Measurements from ENCODE around the gene MYH7. TPM values are rescaled to one million over a fixed set of nuclear protein-coding genes. Genes with fewer than 3 reads are reported as not detected.

The MYH7 gene
- total RNA-seq, 1 experiment from 2014 or later = not detected

GRCh38 chr14:23413681-23414080 is 21.8 kb downstream of the MYH7 start:
- H3K36me3 Mint-ChIP-seq (ENCODE audit: insufficient read depth, unreplicated experiment) = no peaks in the 10 kb centered on the region
- TF ChIP-seq CTCF (IDR thresholded peaks at IDR 0.05; ENCODE audit: unreplicated experiment) = no peak
- no peaks in the 10 kb centered on the region for H3K9me3 Mint-ChIP-seq (ENCODE audit: low read depth, unreplicated experiment)
- no TSS peak for BruUV-seq (replicated peaks)
- intact Hi-C loops (cut with micrococcal nuclease; ENCODE audit: unreplicated experiment) = no loop called here
- no peaks in the 10 kb centered on the region for H3K4me1 Mint-ChIP-seq (ENCODE audit: low read depth, unreplicated experiment)
- no peak overlapping the region for H3K27ac Mint-ChIP-seq (ENCODE audit: unreplicated experiment)
- DNase-seq = no peak
- no peak overlapping the region for H3K4me3 Mint-ChIP-seq (ENCODE audit: low read depth, unreplicated experiment)
- peaks cover 93% of the 10 kb centered on the region for H3K27me3 Mint-ChIP-seq (ENCODE audit: unreplicated experiment)
- CTCF ChIA-PET = interaction anchor here (0.6 kb wide), 1 partner anchor 27 kb away, joined by 4 read pairs; no protein-coding TSS in a partner anchor

- no peak for DNase-seq
- Mint-ChIP-seq H3K4me3 (ENCODE audit: low read depth, unreplicated experiment) (no peak overlapping the region), H3K4me1 (ENCODE audit: low read depth, unreplicated experiment) (no peaks in the 10 kb centered on the region), H3K9me3 (ENCODE audit: low read depth, unreplicated experiment) (no peaks in the 10 kb centered on the region), H3K27me3 (ENCODE audit: unreplicated experiment) (peaks cover 93% of the 10 kb centered on the region), H3K36me3 (ENCODE audit: insufficient read depth, unreplicated experiment) (no peaks in the 10 kb centered on the region), H3K27ac (ENCODE audit: unreplicated experiment) (no peak overlapping the region)
- CTCF ChIA-PET = no interaction called here
- intact Hi-C loops (cut with micrococcal nuclease; ENCODE audit: unreplicated experiment) = no loop called here
- TF ChIP-seq CTCF (IDR thresholded peaks at IDR 0.05; ENCODE audit: unreplicated experiment) = no peak
- no TSS peak for BruUV-seq (replicated peaks)
Observed at GRCh38 chr14:23411563-23412525, 23.6 kb downstream of the MYH7 start.

- H3K27me3 Mint-ChIP-seq (ENCODE audit: unreplicated experiment) = peaks cover 93% of the 10 kb centered on the region
Observed at GRCh38 chr14:23409966-23410635, 25.4 kb downstream of the MYH7 start.

GRCh38 chr14:23409475-23409874 is 26.0 kb downstream of the MYH7 start:
- intact Hi-C loops (cut with micrococcal nuclease; ENCODE audit: unreplicated experiment) = no loop called here

More at GRCh38 chr14:23409966-23410635, 25.4 kb downstream of the MYH7 start:
- no peak for TF ChIP-seq CTCF (IDR thresholded peaks at IDR 0.05; ENCODE audit: unreplicated experiment)
- intact Hi-C loops (cut with micrococcal nuclease; ENCODE audit: unreplicated experiment) = no loop called here
- no peaks in the 10 kb centered on the region for H3K4me1 Mint-ChIP-seq (ENCODE audit: low read depth, unreplicated experiment)
- no peaks in the 10 kb centered on the region for H3K9me3 Mint-ChIP-seq (ENCODE audit: low read depth, unreplicated experiment)
- no peak for DNase-seq
- no peak overlapping the region for H3K27ac Mint-ChIP-seq (ENCODE audit: unreplicated experiment)
- CTCF ChIA-PET = no interaction called here
- no peaks in the 10 kb centered on the region for H3K36me3 Mint-ChIP-seq (ENCODE audit: insufficient read depth, unreplicated experiment)
- no TSS peak for BruUV-seq (replicated peaks)
- no peak overlapping the region for H3K4me3 Mint-ChIP-seq (ENCODE audit: low read depth, unreplicated experiment)

More at GRCh38 chr14:23409475-23409874, 26.0 kb downstream of the MYH7 start:
- CTCF ChIA-PET = no interaction called here
- TF ChIP-seq CTCF (IDR thresholded peaks at IDR 0.05; ENCODE audit: unreplicated experiment) = no peak
- Mint-ChIP-seq H3K36me3 (ENCODE audit: insufficient read depth, unreplicated experiment) (no peaks in the 10 kb centered on the region), H3K27me3 (ENCODE audit: unreplicated experiment) (peaks cover 93% of the 10 kb centered on the region), H3K9me3 (ENCODE audit: low read depth, unreplicated experiment) (no peaks in the 10 kb centered on the region), H3K4me3 (ENCODE audit: low read depth, unreplicated experiment) (no peak overlapping the region), H3K27ac (ENCODE audit: unreplicated experiment) (no peak overlapping the region), H3K4me1 (ENCODE audit: low read depth, unreplicated experiment) (no peaks in the 10 kb centered on the region)
- BruUV-seq (replicated peaks) = no TSS peak
- DNase-seq = no peak
